ENCODE measurements around the gene RERE.
"Not testable (repeated sequence)": the region's sequence is repeated elsewhere in the genome, so short reads cannot be mapped to it uniquely, and the experiment has no call there.

The RERE gene

GRCh38 chr1:8396083-8396785, 421.2 kb downstream of the RERE start:
- no peak for DNase-seq

DNA sequence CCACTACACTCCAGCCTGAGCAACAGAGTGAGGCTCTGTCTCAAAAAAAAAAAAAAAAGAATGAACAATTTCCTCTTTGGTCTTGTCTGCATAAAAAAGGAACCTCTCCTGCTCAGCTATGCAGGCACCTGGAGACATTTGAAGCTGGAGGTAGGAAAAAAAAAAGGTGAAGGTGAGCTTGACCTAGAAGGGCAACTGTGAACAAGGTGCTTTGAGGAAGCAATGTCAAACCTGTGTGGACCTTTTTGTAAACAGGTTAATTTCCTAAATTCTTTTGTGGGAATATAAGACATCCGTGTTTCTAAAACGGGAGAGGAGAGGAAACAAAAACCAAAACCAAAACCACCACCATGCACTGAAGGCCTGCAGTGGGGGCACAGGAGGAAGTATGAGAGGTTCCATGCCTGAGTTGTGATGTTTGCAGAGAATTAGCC, 422.0 kb downstream of the RERE start:
- DNase-seq, result peak; percentile 39 to 68 (median 60)

- DNase-seq, result peak in 3 of 4 experiments; percentile 21 to 30 (median 28)
Observed at GRCh38 chr1:8394456-8395321, 422.8 kb downstream of the RERE start.

- DNase-seq, result no peak
Observed at GRCh38 chr1:8392522-8392921, 424.9 kb downstream of the RERE start.

DNA sequence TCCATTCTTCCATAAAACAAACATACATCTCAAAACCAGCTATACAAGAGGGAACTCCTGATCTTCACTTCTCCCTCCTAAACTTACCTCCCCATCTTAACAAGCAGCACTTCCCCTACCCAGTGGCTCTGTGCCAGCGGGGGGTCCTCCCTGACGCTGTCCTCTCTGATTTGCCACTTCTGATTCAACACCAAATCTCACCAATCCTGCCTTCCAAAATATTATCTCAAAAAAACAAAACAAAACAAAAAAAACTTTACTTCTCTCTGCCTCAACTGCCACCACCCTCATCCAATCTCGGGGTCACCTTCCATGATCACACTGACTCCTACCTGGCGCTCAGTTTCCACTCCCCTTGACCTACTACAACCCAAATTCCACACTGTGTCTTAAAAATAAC, 426.7 kb downstream of the RERE start:
- DNase-seq, result no peak

DNA sequence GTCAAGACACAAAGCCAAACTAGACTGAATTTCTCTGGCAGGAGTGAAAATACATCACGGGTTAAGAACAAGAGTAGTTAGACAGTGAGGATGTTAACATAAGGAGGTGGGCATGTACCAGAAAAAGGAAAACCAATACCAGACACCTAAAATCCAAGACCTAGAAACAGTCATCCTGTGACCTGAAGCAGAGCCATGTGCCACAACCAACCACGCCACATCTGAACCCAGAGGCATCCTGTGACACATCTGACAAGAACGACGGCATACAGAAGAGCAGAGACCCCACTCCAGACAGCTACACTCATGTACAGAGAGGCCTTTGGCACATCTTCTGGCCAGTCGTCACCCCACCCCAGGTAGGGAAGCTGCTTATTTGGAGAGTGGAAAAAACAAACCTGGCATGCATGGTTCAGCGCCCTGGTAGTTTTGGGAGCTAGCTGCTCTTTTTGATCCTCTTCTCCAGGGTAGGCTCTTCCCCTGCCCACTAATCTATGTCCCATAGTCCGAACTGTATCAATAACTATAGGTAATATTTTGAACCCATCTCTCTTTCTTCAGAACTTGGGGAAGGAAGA, 427.4 kb downstream of the RERE start:
- DNase-seq, result no peak

GRCh38 chr1:8388732-8389562, 428.5 kb downstream of the RERE start:
- DNase-seq, result no peak

DNA sequence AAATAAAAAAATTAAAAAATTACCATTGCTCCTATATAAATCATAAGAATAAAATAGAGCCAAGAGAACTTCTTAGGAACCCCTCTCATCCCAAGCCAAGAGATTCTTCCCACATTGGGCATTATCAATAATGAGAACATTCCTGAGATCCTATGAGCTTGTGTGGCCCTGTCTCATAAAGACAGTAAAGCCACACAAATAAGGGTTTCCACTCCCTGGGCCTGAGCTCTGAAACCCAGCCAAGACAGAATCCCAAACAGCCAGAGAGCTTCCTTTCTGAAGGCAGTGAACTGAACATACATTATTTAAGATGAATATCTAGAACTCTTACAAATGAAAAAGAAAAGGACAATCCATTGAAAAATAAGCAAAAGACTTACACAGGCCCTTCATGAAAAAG, 431.2 kb downstream of the RERE start:
- no peak for DNase-seq

- no peak for DNase-seq
Observed at GRCh38 chr1:8384577-8384976, 432.9 kb downstream of the RERE start.

GRCh38 chr1:8384088-8384487, 433.4 kb downstream of the RERE start:
- DNase-seq, result no peak

- peak in 2 of 4 experiments; percentile 30 to 55 for DNase-seq
Observed at GRCh38 chr1:8382608-8383505, 434.6 kb downstream of the RERE start.

DNA sequence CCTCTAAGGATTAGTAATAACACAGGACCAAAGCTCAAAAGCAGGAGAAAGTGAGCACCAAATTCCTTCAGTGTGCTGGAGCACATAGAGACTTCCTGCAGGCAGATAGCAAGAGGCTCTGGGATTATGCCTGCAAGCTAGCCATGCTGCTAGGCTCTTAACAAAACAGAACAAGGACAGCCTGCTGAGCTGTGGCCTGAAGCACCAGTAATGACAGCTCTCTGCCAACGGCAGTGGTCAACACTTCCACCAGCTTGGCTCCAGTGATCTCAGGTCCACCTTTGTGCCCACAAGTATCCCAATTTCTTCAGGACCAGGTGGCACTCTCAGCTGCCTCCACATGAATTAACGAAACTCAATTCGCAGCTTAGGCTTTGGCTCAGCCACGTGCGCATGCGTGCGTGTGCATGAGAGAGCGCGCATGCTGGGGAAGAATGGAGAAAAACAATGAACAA, 435.4 kb downstream of the RERE start:
- no peak for DNase-seq

DNA sequence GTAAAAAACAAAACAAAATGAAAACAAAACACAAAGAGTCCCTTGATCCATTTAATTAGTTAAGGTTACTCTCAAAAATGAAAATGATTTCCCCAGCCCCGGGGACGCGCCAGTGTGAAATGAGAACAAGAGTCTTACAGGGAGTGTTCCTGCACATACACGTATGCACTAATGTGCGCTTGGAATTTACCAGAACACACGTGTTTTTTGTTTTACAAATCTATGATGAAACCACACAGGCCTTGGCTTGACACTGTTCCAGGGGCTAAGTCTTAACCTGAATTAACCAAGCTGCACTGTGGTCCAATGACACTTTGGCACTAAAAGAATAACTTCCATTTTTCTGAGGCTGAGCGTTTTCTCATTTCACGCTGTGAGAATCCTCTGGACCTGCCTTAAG, 435.8 kb downstream of the RERE start:
- no peak for DNase-seq

GRCh38 chr1:8380310-8380709, 437.1 kb downstream of the RERE start:
- not testable (repeated sequence) for DNase-seq

- no peak for DNase-seq
Observed at GRCh38 chr1:8379513-8380186, 437.8 kb downstream of the RERE start.

- no peak for DNase-seq
Observed at GRCh38 chr1:8378981-8379470, 438.4 kb downstream of the RERE start.

DNA sequence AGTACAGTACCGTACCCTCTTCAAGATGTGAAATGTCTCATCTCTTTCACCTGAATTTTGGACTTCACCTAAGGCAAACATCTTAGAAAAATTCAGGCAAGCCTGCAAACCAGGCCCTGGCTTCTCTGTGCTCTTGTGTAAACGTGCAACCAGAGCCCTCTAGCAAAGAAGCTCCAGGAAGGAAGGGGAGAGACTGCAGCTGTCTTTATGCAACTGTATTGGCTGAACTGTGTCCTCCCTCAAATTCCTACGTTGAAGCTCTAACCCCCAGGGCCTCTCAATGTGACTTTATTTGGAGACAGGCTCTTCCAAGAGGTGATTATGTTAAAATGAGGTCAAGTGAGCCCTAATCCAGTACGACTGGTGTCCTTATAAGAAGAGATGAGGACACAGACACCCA, 439.3 kb downstream of the RERE start:
- no peak for DNase-seq

- DNase-seq, result no peak
Observed at GRCh38 chr1:8377271-8377981, 440.0 kb downstream of the RERE start.

GRCh38 chr1:8376358-8376840, 441.0 kb downstream of the RERE start:
- no peak for DNase-seq

GRCh38 chr1:8374812-8375211, 442.6 kb downstream of the RERE start:
- DNase-seq, result no peak
